NB4 (cell line): Measurements from ENCODE around the gene TASP1.

Experiments used
- CTCF ChIP-seq: IDR thresholded peaks from one replicate; pipeline ENCODE4 v1.5.1; 2012; ENCODE audit warnings: low read depth, low read length
- POLR2A ChIP-seq: IDR thresholded peaks from 2 replicates; pipeline ENCODE4 v1.6.1; 2011; ENCODE audit warnings: mild to moderate bottlenecking; ENCODE audit not compliant: insufficient read length; ENCODE audit errors: extremely low read depth

GRCh38 chr20:13610184-13610583 is 28.5 kb downstream of the TASP1 start:
- TF ChIP-seq CTCF = peak; percentile 52
- no peak for TF ChIP-seq POLR2A
